ENCODE measurements around the gene METTL16. TPM values are rescaled to one million over a fixed set of nuclear protein-coding genes. Genes with fewer than 3 reads are reported as not detected.

The METTL16 gene
- total and polyA plus RNA-seq, 9 of the 15 experiments (the other 6 are each of a cell fraction or from before 2014, with no cell fraction given) = 12.1 to 30.5 (median 19.8) TPM

- TF ChIP-seq, protein P1, sequence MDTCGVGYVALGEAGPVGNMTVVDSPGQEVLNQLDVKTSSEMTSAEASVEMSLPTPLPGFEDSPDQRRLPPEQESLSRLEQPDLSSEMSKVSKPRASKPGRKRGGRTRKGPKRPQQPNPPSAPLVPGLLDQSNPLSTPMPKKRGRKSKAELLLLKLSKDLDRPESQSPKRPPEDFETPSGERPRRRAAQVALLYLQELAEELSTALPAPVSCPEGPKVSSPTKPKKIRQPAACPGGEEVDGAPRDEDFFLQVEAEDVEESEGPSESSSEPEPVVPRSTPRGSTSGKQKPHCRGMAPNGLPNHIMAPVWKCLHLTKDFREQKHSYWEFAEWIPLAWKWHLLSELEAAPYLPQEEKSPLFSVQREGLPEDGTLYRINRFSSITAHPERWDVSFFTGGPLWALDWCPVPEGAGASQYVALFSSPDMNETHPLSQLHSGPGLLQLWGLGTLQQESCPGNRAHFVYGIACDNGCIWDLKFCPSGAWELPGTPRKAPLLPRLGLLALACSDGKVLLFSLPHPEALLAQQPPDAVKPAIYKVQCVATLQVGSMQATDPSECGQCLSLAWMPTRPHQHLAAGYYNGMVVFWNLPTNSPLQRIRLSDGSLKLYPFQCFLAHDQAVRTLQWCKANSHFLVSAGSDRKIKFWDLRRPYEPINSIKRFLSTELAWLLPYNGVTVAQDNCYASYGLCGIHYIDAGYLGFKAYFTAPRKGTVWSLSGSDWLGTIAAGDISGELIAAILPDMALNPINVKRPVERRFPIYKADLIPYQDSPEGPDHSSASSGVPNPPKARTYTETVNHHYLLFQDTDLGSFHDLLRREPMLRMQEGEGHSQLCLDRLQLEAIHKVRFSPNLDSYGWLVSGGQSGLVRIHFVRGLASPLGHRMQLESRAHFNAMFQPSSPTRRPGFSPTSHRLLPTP (IDR thresholded peaks at IDR 0.05; ENCODE audit: borderline replicate concordance, extremely low read depth, insufficient read length) = no peak
- no peak for TF ChIP-seq KDM4B (IDR thresholded peaks at IDR 0.05; ENCODE audit: borderline replicate concordance in 2 of 2, low read depth in 1 of 2)
- no peak for TF ChIP-seq TSHZ1 (CRISPR knock-in tag; IDR thresholded peaks at IDR 0.05)
- TF ChIP-seq, protein P2, sequence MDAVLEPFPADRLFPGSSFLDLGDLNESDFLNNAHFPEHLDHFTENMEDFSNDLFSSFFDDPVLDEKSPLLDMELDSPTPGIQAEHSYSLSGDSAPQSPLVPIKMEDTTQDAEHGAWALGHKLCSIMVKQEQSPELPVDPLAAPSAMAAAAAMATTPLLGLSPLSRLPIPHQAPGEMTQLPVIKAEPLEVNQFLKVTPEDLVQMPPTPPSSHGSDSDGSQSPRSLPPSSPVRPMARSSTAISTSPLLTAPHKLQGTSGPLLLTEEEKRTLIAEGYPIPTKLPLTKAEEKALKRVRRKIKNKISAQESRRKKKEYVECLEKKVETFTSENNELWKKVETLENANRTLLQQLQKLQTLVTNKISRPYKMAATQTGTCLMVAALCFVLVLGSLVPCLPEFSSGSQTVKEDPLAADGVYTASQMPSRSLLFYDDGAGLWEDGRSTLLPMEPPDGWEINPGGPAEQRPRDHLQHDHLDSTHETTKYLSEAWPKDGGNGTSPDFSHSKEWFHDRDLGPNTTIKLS (IDR thresholded peaks at IDR 0.05; ENCODE audit: borderline replicate concordance, low read depth) = no peak
- TF ChIP-seq ARNT (IDR thresholded peaks at IDR 0.05) = no peak
- TF ChIP-seq, protein P3, sequence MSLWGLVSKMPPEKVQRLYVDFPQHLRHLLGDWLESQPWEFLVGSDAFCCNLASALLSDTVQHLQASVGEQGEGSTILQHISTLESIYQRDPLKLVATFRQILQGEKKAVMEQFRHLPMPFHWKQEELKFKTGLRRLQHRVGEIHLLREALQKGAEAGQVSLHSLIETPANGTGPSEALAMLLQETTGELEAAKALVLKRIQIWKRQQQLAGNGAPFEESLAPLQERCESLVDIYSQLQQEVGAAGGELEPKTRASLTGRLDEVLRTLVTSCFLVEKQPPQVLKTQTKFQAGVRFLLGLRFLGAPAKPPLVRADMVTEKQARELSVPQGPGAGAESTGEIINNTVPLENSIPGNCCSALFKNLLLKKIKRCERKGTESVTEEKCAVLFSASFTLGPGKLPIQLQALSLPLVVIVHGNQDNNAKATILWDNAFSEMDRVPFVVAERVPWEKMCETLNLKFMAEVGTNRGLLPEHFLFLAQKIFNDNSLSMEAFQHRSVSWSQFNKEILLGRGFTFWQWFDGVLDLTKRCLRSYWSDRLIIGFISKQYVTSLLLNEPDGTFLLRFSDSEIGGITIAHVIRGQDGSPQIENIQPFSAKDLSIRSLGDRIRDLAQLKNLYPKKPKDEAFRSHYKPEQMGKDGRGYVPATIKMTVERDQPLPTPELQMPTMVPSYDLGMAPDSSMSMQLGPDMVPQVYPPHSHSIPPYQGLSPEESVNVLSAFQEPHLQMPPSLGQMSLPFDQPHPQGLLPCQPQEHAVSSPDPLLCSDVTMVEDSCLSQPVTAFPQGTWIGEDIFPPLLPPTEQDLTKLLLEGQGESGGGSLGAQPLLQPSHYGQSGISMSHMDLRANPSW (CRISPR knock-in tag; IDR thresholded peaks at IDR 0.05) = no peak
- no peak for TF ChIP-seq THRA (IDR thresholded peaks at IDR 0.05)
- no peak for TF ChIP-seq SIN3A (IDR thresholded peaks at IDR 0.05; ENCODE audit: borderline replicate concordance in 2 of 2, control insufficient read depth in 1 of 2, low read depth in 2 of 2, low read length in 2 of 2)
- TF ChIP-seq CEBPG (CRISPR knock-in tag; IDR thresholded peaks at IDR 0.05) = no peak
- TF ChIP-seq CEBPG (tag; conservative IDR thresholded peaks at IDR 0.05 in 1 of 2, IDR thresholded peaks at IDR 0.05 in 1 of 2) = no peak
- TF ChIP-seq ZNF311 (CRISPR knock-in tag; IDR thresholded peaks at IDR 0.05) = no peak
- TF ChIP-seq ZBED1 (IDR thresholded peaks at IDR 0.05) = no peak
- no peak for TF ChIP-seq HDAC2 (IDR thresholded peaks at IDR 0.05)
- TF ChIP-seq HDAC8 (tag; IDR thresholded peaks at IDR 0.05) = no peak
- no peak for TF ChIP-seq ZBTB17 (CRISPR knock-in tag; IDR thresholded peaks at IDR 0.05)
- no peak for TF ChIP-seq ZNF408 (CRISPR knock-in tag; IDR thresholded peaks at IDR 0.05; ENCODE audit: low read depth)
These were observed 143.3 kb downstream of the METTL16 start (continued) for GRCh38 chr17:2368359-2368758.

All from K562 (cell line).